HG03095 (cell line): ENCODE results near the gene FNDC3B.
A peak's percentile ranks its signal among the peaks of the same experiment; 100 is the strongest.
"Not testable (repeated sequence)": the region's sequence is repeated elsewhere in the genome, so short reads cannot be mapped to it uniquely, and the experiment has no call there.

ENCODE experiments used
- ATAC-seq: cut with Tn5 transposase; IDR thresholded peaks from one replicate; pipeline ENCODE4 v1.9.1; 2021; ENCODE audit warnings: moderate library complexity; ENCODE audit not compliant: unreplicated experiment

The FNDC3B gene

GRCh38 chr3:172039436-172040077, at the start of gene FNDC3B:
TSS of gene FNDC3B (plus strand) at chr3:172039578. CDS start at chr3:172112480, 72,902 bp downstream.
- peak; percentile 76 for ATAC-seq

- not testable (repeated sequence) for ATAC-seq
These were observed 49.1 kb upstream of the FNDC3B start for GRCh38 chr3:171990239-171990638.

- no peak for ATAC-seq
These were observed 48.2 kb upstream of the FNDC3B start for GRCh38 chr3:171991166-171991565.

GRCh38 chr3:171994646-171995428, 44.5 kb upstream of the FNDC3B start:
- no peak for ATAC-seq

GRCh38 chr3:171995486-171995885, 43.9 kb upstream of the FNDC3B start:
- no peak for ATAC-seq

- no peak for ATAC-seq
These were observed 43.1 kb upstream of the FNDC3B start for GRCh38 chr3:171996178-171996817.

GRCh38 chr3:171998731-171999130, 40.6 kb upstream of the FNDC3B start:
- ATAC-seq = not testable (repeated sequence)

- ATAC-seq = not testable (repeated sequence)
These were observed 37.8 kb upstream of the FNDC3B start for GRCh38 chr3:172001616-172002015.

GRCh38 chr3:172002512-172003078, 36.8 kb upstream of the FNDC3B start:
- ATAC-seq = no peak

GRCh38 chr3:172003146-172003545, 36.2 kb upstream of the FNDC3B start:
- no peak for ATAC-seq

- ATAC-seq = no peak
These were observed 32.4 kb upstream of the FNDC3B start for GRCh38 chr3:172007065-172007370.

- ATAC-seq = no peak
These were observed 29.6 kb upstream of the FNDC3B start for GRCh38 chr3:172009803-172010202.

- ATAC-seq = no peak
These were observed 26.6 kb upstream of the FNDC3B start for GRCh38 chr3:172012775-172013174.

GRCh38 chr3:172014145-172014544, 25.2 kb upstream of the FNDC3B start:
- no peak for ATAC-seq

- ATAC-seq = no peak
These were observed 21.0 kb upstream of the FNDC3B start for GRCh38 chr3:172018364-172018763.

GRCh38 chr3:172020763-172021162, 18.6 kb upstream of the FNDC3B start:
- no peak for ATAC-seq

GRCh38 chr3:172021164-172021563, 18.2 kb upstream of the FNDC3B start:
- ATAC-seq = no peak

- ATAC-seq = no peak
These were observed 17.5 kb upstream of the FNDC3B start for GRCh38 chr3:172021859-172022258.

GRCh38 chr3:172023915-172024314, 15.5 kb upstream of the FNDC3B start:
- ATAC-seq = no peak

GRCh38 chr3:172024679-172025078, 14.7 kb upstream of the FNDC3B start:
- no peak for ATAC-seq

- no peak for ATAC-seq
These were observed 9.8 kb upstream of the FNDC3B start for GRCh38 chr3:172029425-172030098.
